H9 (cell line): ENCODE data around the gene CCR8. TPM values are rescaled to one million over a fixed set of nuclear protein-coding genes. Genes with fewer than 3 reads are reported as not detected.

Experiments
- DNase-seq: peaks from one replicate; pipeline ENCODE4 v3.0.0-alpha.2; 2017
- H2AFZ ChIP-seq: one replicate; pipeline ENCODE4 v1.6.1; 2013; ENCODE audit warnings: mild to moderate bottlenecking, low read length, control low read depth, moderate library complexity
- H2AK5ac ChIP-seq: 2 replicates; pipeline ENCODE4 v1.6.1; 2013; ENCODE audit warnings: low read length, control low read depth, mixed read lengths; ENCODE audit not compliant: insufficient read length
- H2BK120ac ChIP-seq: one replicate; pipeline ENCODE4 v1.6.1; 2013; ENCODE audit warnings: low read depth, mild to moderate bottlenecking, low read length, control low read depth, inconsistent platforms; ENCODE audit not compliant: poor library complexity, severe bottlenecking
- H2BK12ac ChIP-seq: 2 replicates; pipeline ENCODE4 v1.6.1; 2013; ENCODE audit warnings: low read length, control low read depth, mixed read lengths, low read depth; ENCODE audit not compliant: insufficient read length
- H2BK15ac ChIP-seq: 2 replicates; pipeline ENCODE4 v1.6.1; 2013; ENCODE audit warnings: low read depth, low read length, control low read depth
- H2BK20ac ChIP-seq: one replicate; pipeline ENCODE4 v1.6.1; 2013; ENCODE audit warnings: low read depth, mild to moderate bottlenecking, low read length, control low read depth, inconsistent platforms; ENCODE audit not compliant: poor library complexity, severe bottlenecking
- H2BK5ac ChIP-seq: 2 replicates; pipeline ENCODE4 v1.6.1; 2013; ENCODE audit warnings: low read length, control low read depth, mixed read lengths; ENCODE audit not compliant: insufficient read length
- H3K14ac ChIP-seq: 2 replicates; pipeline ENCODE4 v1.6.1; 2013; ENCODE audit warnings: low read length, control low read depth; ENCODE audit not compliant: insufficient read depth
- H3K18ac ChIP-seq: 2 replicates; pipeline ENCODE4 v1.6.1; 2013; ENCODE audit warnings: low read depth, mild to moderate bottlenecking, mixed read lengths, low read length, control low read depth; ENCODE audit not compliant: insufficient read length
- H3K23ac ChIP-seq: 2 replicates; pipeline ENCODE4 v1.6.1; 2013; ENCODE audit warnings: low read length, control low read depth, mixed read lengths, low read depth; ENCODE audit not compliant: insufficient read length
- H3K23me2 ChIP-seq: 2 replicates; pipeline ENCODE4 v1.6.1; 2013; ENCODE audit warnings: low read depth, mild to moderate bottlenecking, mixed read lengths, low read length, control low read depth; ENCODE audit not compliant: insufficient read length, poor library complexity, severe bottlenecking
- H3K27ac ChIP-seq: 2 replicates; pipeline ENCODE4 v1.5.1; 2013; ENCODE audit warnings: low read length, control low read depth, mixed read lengths, low read depth; ENCODE audit not compliant: insufficient read length
- H3K27me3 ChIP-seq: 2 replicates; pipeline ENCODE4 v1.6.1; 2013; ENCODE audit warnings: low read length, control low read depth, inconsistent platforms; ENCODE audit not compliant: insufficient read depth
- H3K4ac ChIP-seq: 2 replicates; pipeline ENCODE4 v1.6.1; 2013; ENCODE audit warnings: low read depth, mild to moderate bottlenecking, control low read depth, inconsistent platforms, low read length, moderate library complexity
- H3K4me1 ChIP-seq: 2 replicates; pipeline ENCODE4 v1.6.1; 2013; ENCODE audit warnings: low read length, control low read depth, inconsistent platforms; ENCODE audit not compliant: insufficient read depth
- H3K4me2 ChIP-seq: 2 replicates; pipeline ENCODE4 v1.6.1; 2013; ENCODE audit warnings: low read length, control low read depth, mixed read lengths; ENCODE audit not compliant: insufficient read length, insufficient read depth
- H3K56ac ChIP-seq: 2 replicates; pipeline ENCODE4 v1.6.1; 2013; ENCODE audit warnings: low read depth, mild to moderate bottlenecking, mixed read lengths, low read length, control low read depth; ENCODE audit not compliant: insufficient read length
- H3K79me1 ChIP-seq: 2 replicates; pipeline ENCODE4 v1.6.1; 2013; ENCODE audit warnings: low read depth, mild to moderate bottlenecking, moderate library complexity, low read length, control low read depth, inconsistent platforms; ENCODE audit not compliant: insufficient read depth, poor library complexity, severe bottlenecking
- H3K79me2 ChIP-seq: 2 replicates; pipeline ENCODE4 v1.6.1; 2013; ENCODE audit warnings: low read length, control low read depth, inconsistent platforms; ENCODE audit not compliant: insufficient read depth
- H3K9ac ChIP-seq: 2 replicates; pipeline ENCODE4 v1.6.1; 2013; ENCODE audit warnings: low read length, control low read depth, mixed read lengths; ENCODE audit not compliant: insufficient read length; ENCODE audit errors: extremely low read depth
- H3K9me3 ChIP-seq: one replicate; pipeline ENCODE4 v1.6.1; 2013; ENCODE audit warnings: low read depth, low read length, inconsistent platforms; ENCODE audit not compliant: control insufficient read depth
- H3T11ph ChIP-seq: one replicate; pipeline ENCODE4 v1.6.1; 2013; ENCODE audit warnings: mild to moderate bottlenecking, low read length, control low read depth, inconsistent platforms
- H4K20me1 ChIP-seq: one replicate; pipeline ENCODE4 v1.6.1; 2013; ENCODE audit not compliant: control insufficient read depth, insufficient read length, insufficient read depth
- H4K5ac ChIP-seq: 2 replicates; pipeline ENCODE4 v1.6.1; 2013; ENCODE audit warnings: low read depth, mild to moderate bottlenecking, mixed read lengths, low read length, control low read depth; ENCODE audit not compliant: insufficient read length
- H4K8ac ChIP-seq: replicated peaks from 2 replicates; pipeline ENCODE4 v1.6.1; 2013; ENCODE audit warnings: low read length, control low read depth, mixed read lengths, low read depth; ENCODE audit not compliant: insufficient read length
- H4K91ac ChIP-seq: 2 replicates; pipeline ENCODE4 v1.6.1; 2013; ENCODE audit warnings: low read depth, mild to moderate bottlenecking, moderate library complexity, mixed read lengths, low read length, control low read depth; ENCODE audit not compliant: insufficient read length
- H3K27ac Mint-ChIP-seq, 3 experiments: 2 replicates in 2 of 3; 3 replicates in 1 of 3; pipeline ENCODE4 v1.8.0; 2020 to 2021; ENCODE audit warnings: mixed read lengths in 3 of 3, mild to moderate bottlenecking in 1 of 3, moderate library complexity in 1 of 3
- H3K27me3 Mint-ChIP-seq: 2 replicates; pipeline ENCODE4 v1.8.0; 2021; ENCODE audit warnings: low read depth, mild to moderate bottlenecking, moderate library complexity, mixed read lengths
- H3K36me3 Mint-ChIP-seq, 3 experiments: 2 replicates in 2 of 3; 3 replicates in 1 of 3; pipeline ENCODE4 v1.8.0; 2020 to 2021; ENCODE audit warnings: low read depth in 3 of 3, mixed read lengths in 3 of 3; ENCODE audit not compliant: insufficient read depth in 1 of 3
- H3K4me1 Mint-ChIP-seq, 2 experiments: 2 replicates each; pipeline ENCODE4 v1.8.0; 2020; ENCODE audit warnings: mixed read lengths in 2 of 2
- H3K4me3 Mint-ChIP-seq, 2 experiments: 2 replicates in 1 of 2; 3 replicates in 1 of 2; pipeline ENCODE4 v1.8.0; 2020 to 2021; ENCODE audit warnings: mild to moderate bottlenecking in 2 of 2, mixed read lengths in 2 of 2, moderate library complexity in 1 of 2
- H3K9me3 Mint-ChIP-seq, 2 experiments: 2 replicates in 1 of 2; 3 replicates in 1 of 2; pipeline ENCODE4 v1.8.0; 2020; ENCODE audit warnings: mild to moderate bottlenecking in 2 of 2, mixed read lengths in 2 of 2, moderate library complexity in 1 of 2
- WGBS: extraction: QIAGEN DNeasy Blood & Tissue Kit; methylation state at CpG from one replicate; pipeline ENCODE4 v1.1.7; 2013; ENCODE audit warnings: missing lambda C conversion rate, low lambda C conversion rate, mixed read lengths; ENCODE audit not compliant: insufficient read length; ENCODE audit errors: extremely low coverage; 5-methylcytosine and 5-hydroxymethylcytosine counted together
- total RNA-seq: library from RNA; stranded (reverse); gene quantifications from 2 replicates; pipeline ENCODE4 v1.2.1, GENCODE V29; 2021
- TF ChIP-seq, protein P1 (sequence below): fragments of 200-600 bp; sonication (generic); conservative IDR thresholded peaks from 3 replicates; pipeline ENCODE4 v1.8.0; 2021; ENCODE audit warnings: antibody characterized with exemption, mild to moderate bottlenecking

The CCR8 gene
- total RNA-seq, 1 experiment from 2014 or later, result 0.31 TPM

- Histone ChIP-seq H4K8ac (no peak overlapping the region), H3K56ac (no peak overlapping the region), H3K4ac (no peak overlapping the region), H3K4me2 (no peak overlapping the region), H4K5ac (no peak overlapping the region), H3K18ac (no peak overlapping the region), H2AK5ac (no peak overlapping the region), H3K79me2 (no peaks in the 10 kb centered on the region), H3K79me1 (no peaks in the 10 kb centered on the region), H2BK20ac (no peak overlapping the region), H3K4me1 (no peaks in the 10 kb centered on the region; the same call in 1 of the 2 replicates), H3K9ac (no peak overlapping the region), H4K91ac (no peak overlapping the region), H2BK120ac (no peak overlapping the region), H3T11ph (no peak overlapping the region), H2BK12ac (no peak overlapping the region), H4K20me1 (no peaks in the 10 kb centered on the region), H2BK5ac (no peak overlapping the region), H2AFZ (no peak overlapping the region), H3K23ac (no peak overlapping the region), H3K9me3 (no peaks in the 10 kb centered on the region), H3K27ac (no peak overlapping the region), H3K27me3 (no peaks in the 10 kb centered on the region), H3K14ac (no peak overlapping the region), H3K23me2 (no peaks in the 10 kb centered on the region), H2BK15ac (no peak overlapping the region)
- Mint-ChIP-seq H3K4me3 (no peak overlapping the region), H3K27me3 (peaks cover 2% of the 10 kb centered on the region; the same call in 1 of the 2 replicates), H3K27ac (no peak overlapping the region), H3K4me1 (peaks cover 26 to 27% of the 10 kb centered on the region in 2 experiments), H3K9me3 (peaks cover 0 to 4% of the 10 kb centered on the region in 2 experiments; a peak in 2 of 5 replicates), H3K36me3 (peaks cover 0 to 6% (median 0%) of the 10 kb centered on the region in 3 experiments; a peak in 1 of 7 replicates)
- no peak for DNase-seq
- no CpG with 5 or more reads among the region's 4 CpGs for WGBS
- TF ChIP-seq, protein P1, sequence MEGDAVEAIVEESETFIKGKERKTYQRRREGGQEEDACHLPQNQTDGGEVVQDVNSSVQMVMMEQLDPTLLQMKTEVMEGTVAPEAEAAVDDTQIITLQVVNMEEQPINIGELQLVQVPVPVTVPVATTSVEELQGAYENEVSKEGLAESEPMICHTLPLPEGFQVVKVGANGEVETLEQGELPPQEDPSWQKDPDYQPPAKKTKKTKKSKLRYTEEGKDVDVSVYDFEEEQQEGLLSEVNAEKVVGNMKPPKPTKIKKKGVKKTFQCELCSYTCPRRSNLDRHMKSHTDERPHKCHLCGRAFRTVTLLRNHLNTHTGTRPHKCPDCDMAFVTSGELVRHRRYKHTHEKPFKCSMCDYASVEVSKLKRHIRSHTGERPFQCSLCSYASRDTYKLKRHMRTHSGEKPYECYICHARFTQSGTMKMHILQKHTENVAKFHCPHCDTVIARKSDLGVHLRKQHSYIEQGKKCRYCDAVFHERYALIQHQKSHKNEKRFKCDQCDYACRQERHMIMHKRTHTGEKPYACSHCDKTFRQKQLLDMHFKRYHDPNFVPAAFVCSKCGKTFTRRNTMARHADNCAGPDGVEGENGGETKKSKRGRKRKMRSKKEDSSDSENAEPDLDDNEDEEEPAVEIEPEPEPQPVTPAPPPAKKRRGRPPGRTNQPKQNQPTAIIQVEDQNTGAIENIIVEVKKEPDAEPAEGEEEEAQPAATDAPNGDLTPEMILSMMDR, result no peak
These were observed 2.3 kb upstream of the CCR8 start for GRCh38 chr3:39327053-39327745.
